ENCODE results near the gene TET3. TPM values are rescaled to one million over a fixed set of nuclear protein-coding genes. Genes with fewer than 3 reads are reported as not detected.

Gene TET3
- total and polyA plus RNA-seq, 9 of the 15 experiments (the other 6 are each of a cell fraction or from before 2014, with no cell fraction given): 0.35 to 16.3 (median 5.5) TPM

DNA sequence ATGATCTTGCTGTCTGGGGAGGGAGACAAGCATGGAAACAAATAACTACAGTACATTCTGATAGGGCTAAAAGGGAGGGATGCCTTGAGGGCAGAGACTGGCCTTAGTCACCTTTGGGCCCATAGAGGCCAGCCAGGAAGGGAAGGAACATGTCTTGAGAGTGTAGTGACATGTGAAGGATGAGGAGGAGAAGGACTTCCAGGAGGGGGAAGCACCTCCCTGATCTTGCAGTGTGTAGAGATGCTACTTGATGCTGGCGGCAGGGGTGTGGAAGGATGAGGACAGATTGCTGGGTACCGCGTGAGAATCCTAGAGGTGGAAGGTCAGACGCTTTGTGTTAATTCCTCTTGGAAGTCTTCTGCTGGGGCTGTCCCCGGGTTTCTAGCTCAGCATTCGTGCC, 13.1 kb downstream of the TET3 start:
- CTCF ChIA-PET (ENCODE audit: low intra/inter-chr PET ratio): interaction anchor here (0.6 to 1.1 kb wide), 2 partner anchors 107 to 208 kb away, joined by 3 to 4 read pairs; no protein-coding TSS in a partner anchor
- no peak overlapping the region for H3K9ac ChIP-seq (ENCODE audit: insufficient read depth in 1 of 2, low read depth in 2 of 2, low read length in 2 of 2)
- peaks cover 3% of the 10 kb centered on the region; the same call in 2 of the 3 replicates for H3K36me3 ChIP-seq (ENCODE audit: control insufficient read depth, insufficient read depth, low read length)
- no peaks in the 10 kb centered on the region for H3K9me1 ChIP-seq (ENCODE audit: control insufficient read depth, insufficient read depth, low read length)
- POLR2A ChIA-PET: interaction anchor here (0.5 to 4.3 kb wide), 2 partner anchors 10 to 25 kb away, joined by 3 to 23 read pairs; no protein-coding TSS in a partner anchor
- peaks cover 26 to 30% of the 10 kb centered on the region in 2 experiments; a peak in 4 of 5 replicates for H3K4me1 ChIP-seq (replicated peaks in 1 of 2; ENCODE audit: control insufficient read depth in 2 of 2, insufficient read depth in 2 of 2, low read length in 2 of 2)
- H4K20me1 ChIP-seq (replicated peaks; ENCODE audit: control insufficient read depth, insufficient read depth, low read length): peaks cover 10% of the 10 kb centered on the region; the same call in 1 of the 2 replicates
- 70% methylated on average over 5 of the region's 6 CpGs for WGBS (ENCODE audit: insufficient coverage, low coverage, missing lambda C conversion rate)
- no peak overlapping the region for H3K4me3 ChIP-seq
- H3K27me3 ChIP-seq (ENCODE audit: control insufficient read depth in 2 of 2, insufficient read depth in 2 of 2, low read length in 2 of 2): no peaks in the 10 kb centered on the region
- DNase-seq (ENCODE audit: extremely low read depth in 1 of 4, low spot score in 3 of 4): peak in 1 of 4 experiments; percentile 54
- FAIRE-seq: peak; percentile 78
- ATAC-seq: no peak; the same call in 2 of the 3 replicates
- in situ Hi-C loops (cut with MboI) (no loop called here), intact Hi-C loops (cut with micrococcal nuclease) (loop anchor here (2.0 to 10.0 kb wide), 2 partner anchors 83 to 323 kb away; no protein-coding TSS in a partner anchor)
- peaks cover 89% of the 10 kb centered on the region for H3K79me2 ChIP-seq (ENCODE audit: control insufficient read depth, insufficient read depth, low read length)
- no peak overlapping the region for H3K27ac ChIP-seq (ENCODE audit: extremely low read depth, low read depth, low read length)
- no peak overlapping the region for H3K4me2 ChIP-seq (ENCODE audit: insufficient read depth, low read length)
- H3K9me3 ChIP-seq (replicated peaks; ENCODE audit: control insufficient read depth, insufficient read depth, low read depth, low read length): no peaks in the 10 kb centered on the region
- no peak overlapping the region for H2AFZ ChIP-seq (ENCODE audit: low read depth, low read length)
- BruUV-seq (replicated peaks): no TSS peak
- TF ChIP-seq ZNF134 (CRISPR knock-in tag; conservative IDR thresholded peaks at IDR 0.05): no peak
- TF ChIP-seq, protein P1, sequence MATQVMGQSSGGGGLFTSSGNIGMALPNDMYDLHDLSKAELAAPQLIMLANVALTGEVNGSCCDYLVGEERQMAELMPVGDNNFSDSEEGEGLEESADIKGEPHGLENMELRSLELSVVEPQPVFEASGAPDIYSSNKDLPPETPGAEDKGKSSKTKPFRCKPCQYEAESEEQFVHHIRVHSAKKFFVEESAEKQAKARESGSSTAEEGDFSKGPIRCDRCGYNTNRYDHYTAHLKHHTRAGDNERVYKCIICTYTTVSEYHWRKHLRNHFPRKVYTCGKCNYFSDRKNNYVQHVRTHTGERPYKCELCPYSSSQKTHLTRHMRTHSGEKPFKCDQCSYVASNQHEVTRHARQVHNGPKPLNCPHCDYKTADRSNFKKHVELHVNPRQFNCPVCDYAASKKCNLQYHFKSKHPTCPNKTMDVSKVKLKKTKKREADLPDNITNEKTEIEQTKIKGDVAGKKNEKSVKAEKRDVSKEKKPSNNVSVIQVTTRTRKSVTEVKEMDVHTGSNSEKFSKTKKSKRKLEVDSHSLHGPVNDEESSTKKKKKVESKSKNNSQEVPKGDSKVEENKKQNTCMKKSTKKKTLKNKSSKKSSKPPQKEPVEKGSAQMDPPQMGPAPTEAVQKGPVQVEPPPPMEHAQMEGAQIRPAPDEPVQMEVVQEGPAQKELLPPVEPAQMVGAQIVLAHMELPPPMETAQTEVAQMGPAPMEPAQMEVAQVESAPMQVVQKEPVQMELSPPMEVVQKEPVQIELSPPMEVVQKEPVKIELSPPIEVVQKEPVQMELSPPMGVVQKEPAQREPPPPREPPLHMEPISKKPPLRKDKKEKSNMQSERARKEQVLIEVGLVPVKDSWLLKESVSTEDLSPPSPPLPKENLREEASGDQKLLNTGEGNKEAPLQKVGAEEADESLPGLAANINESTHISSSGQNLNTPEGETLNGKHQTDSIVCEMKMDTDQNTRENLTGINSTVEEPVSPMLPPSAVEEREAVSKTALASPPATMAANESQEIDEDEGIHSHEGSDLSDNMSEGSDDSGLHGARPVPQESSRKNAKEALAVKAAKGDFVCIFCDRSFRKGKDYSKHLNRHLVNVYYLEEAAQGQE (IDR thresholded peaks at IDR 0.05; ENCODE audit: borderline replicate concordance): peak; percentile 52; the same call in 1 of the 2 replicates
- TF ChIP-seq, protein P1 (CRISPR knock-in tag; IDR thresholded peaks at IDR 0.05; ENCODE audit: low read depth): no peak
- TF ChIP-seq BMI1 (IDR thresholded peaks at IDR 0.05; ENCODE audit: low read length): no peak
- no peak for TF ChIP-seq ZNF589 (CRISPR knock-in tag; IDR thresholded peaks at IDR 0.05; ENCODE audit: low read depth)
- peak; percentile 71; the same call in 1 of the 2 replicates for TF ChIP-seq CTBP1 (IDR thresholded peaks at IDR 0.05; ENCODE audit: borderline replicate concordance)
- TF ChIP-seq, protein P2, sequence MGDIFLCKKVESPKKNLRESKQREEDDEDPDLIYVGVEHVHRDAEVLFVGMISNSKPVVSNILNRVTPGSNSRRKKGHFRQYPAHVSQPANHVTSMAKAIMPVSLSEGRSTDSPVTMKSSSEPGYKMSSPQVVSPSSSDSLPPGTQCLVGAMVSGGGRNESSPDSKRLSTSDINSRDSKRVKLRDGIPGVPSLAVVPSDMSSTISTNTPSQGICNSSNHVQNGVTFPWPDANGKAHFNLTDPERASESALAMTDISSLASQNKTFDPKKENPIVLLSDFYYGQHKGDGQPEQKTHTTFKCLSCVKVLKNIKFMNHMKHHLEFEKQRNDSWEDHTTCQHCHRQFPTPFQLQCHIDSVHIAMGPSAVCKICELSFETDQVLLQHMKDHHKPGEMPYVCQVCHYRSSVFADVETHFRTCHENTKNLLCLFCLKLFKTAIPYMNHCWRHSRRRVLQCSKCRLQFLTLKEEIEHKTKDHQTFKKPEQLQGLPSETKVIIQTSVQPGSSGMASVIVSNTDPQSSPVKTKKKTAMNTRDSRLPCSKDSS (IDR thresholded peaks at IDR 0.05; ENCODE audit: low read depth, partially characterized antibody): no peak
- 0 out of 4 replicates have a peak, but pooled peaks of 1 of the 2 experiments have one; percentile 17 for TF ChIP-seq HDAC1 (IDR thresholded peaks at IDR 0.05)
- peak in 1 of 2 experiments; percentile 83; a peak in 2 of 4 replicates for TF ChIP-seq RCOR1 (IDR thresholded peaks at IDR 0.05; ENCODE audit: borderline replicate concordance in 1 of 2, low read depth in 2 of 2, low read length in 2 of 2)
- TF ChIP-seq ZNF12 (CRISPR knock-in tag; IDR thresholded peaks at IDR 0.05): no peak
- no peak for TF ChIP-seq ZNF197 (CRISPR knock-in tag; IDR thresholded peaks at IDR 0.05; ENCODE audit: low read depth)
- peak; percentile 6 to 65; a peak in 2 of 4 replicates for TF ChIP-seq KDM1A (IDR thresholded peaks at IDR 0.05)
- TF ChIP-seq RB1 (IDR thresholded peaks at IDR 0.05; ENCODE audit: low read depth): no peak

Measured in K562 (cell line).